ENCODE measurements around the gene TNFSF11.

DNA sequence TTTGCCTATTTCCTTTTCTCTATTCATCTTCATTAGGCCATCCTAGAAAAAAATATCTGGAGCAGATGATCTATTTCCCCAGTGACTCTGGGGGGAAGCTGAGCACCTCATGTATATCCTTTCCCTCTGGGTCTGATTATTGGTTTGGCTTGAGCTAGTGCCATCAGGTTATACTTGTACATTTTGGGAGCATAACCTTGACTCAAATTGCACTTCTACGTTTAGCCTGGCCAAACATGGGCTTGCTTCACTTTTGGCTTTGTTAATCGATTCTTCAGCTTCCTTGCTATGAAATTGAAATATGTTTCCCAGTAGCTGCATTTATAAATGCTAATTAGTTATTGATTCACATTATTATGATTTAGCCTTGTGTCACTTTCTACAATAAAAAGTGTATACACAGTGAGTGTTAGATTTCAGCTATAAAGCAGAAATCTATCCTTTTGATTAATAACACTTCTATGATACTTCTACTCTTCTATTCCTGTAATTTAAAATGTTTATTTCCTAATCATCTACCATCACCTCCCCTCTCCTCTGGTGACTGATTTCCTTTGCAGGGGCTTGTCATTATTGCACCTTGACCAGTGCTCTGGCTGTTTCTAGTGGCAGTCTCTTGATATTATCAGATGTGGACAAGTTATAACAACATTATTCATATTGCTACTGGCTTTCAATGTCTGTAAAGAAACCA lies 37.3 kb downstream of the TNFSF11 start:
- TF ChIP-seq, protein P1, sequence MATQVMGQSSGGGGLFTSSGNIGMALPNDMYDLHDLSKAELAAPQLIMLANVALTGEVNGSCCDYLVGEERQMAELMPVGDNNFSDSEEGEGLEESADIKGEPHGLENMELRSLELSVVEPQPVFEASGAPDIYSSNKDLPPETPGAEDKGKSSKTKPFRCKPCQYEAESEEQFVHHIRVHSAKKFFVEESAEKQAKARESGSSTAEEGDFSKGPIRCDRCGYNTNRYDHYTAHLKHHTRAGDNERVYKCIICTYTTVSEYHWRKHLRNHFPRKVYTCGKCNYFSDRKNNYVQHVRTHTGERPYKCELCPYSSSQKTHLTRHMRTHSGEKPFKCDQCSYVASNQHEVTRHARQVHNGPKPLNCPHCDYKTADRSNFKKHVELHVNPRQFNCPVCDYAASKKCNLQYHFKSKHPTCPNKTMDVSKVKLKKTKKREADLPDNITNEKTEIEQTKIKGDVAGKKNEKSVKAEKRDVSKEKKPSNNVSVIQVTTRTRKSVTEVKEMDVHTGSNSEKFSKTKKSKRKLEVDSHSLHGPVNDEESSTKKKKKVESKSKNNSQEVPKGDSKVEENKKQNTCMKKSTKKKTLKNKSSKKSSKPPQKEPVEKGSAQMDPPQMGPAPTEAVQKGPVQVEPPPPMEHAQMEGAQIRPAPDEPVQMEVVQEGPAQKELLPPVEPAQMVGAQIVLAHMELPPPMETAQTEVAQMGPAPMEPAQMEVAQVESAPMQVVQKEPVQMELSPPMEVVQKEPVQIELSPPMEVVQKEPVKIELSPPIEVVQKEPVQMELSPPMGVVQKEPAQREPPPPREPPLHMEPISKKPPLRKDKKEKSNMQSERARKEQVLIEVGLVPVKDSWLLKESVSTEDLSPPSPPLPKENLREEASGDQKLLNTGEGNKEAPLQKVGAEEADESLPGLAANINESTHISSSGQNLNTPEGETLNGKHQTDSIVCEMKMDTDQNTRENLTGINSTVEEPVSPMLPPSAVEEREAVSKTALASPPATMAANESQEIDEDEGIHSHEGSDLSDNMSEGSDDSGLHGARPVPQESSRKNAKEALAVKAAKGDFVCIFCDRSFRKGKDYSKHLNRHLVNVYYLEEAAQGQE (IDR thresholded peaks at IDR 0.05) = no peak
- TF ChIP-seq CTCF (IDR thresholded peaks at IDR 0.05; ENCODE audit: low read depth, low read length, missing input control) = no peak
